SK-N-SH treated with all-trans-retinoic acid at 6 μM for 48 hours (cell line): Measurements from ENCODE around the gene CRIP3.

Experiments used
- GLIS3 ChIP-seq: fragments of 250-450 bp; sonication (Bioruptor Pico); IDR thresholded peaks from 2 replicates; pipeline ENCODE4 v1.5.0; 2020; ENCODE audit warnings: mild to moderate bottlenecking, moderate library complexity
- TF ChIP-seq, protein P1 (sequence below): fragments of 250-450 bp; sonication (Bioruptor Pico); IDR thresholded peaks from 2 replicates; pipeline ENCODE4 v1.5.1; 2020; ENCODE audit warnings: low read depth, mild to moderate bottlenecking, moderate library complexity

DNA sequence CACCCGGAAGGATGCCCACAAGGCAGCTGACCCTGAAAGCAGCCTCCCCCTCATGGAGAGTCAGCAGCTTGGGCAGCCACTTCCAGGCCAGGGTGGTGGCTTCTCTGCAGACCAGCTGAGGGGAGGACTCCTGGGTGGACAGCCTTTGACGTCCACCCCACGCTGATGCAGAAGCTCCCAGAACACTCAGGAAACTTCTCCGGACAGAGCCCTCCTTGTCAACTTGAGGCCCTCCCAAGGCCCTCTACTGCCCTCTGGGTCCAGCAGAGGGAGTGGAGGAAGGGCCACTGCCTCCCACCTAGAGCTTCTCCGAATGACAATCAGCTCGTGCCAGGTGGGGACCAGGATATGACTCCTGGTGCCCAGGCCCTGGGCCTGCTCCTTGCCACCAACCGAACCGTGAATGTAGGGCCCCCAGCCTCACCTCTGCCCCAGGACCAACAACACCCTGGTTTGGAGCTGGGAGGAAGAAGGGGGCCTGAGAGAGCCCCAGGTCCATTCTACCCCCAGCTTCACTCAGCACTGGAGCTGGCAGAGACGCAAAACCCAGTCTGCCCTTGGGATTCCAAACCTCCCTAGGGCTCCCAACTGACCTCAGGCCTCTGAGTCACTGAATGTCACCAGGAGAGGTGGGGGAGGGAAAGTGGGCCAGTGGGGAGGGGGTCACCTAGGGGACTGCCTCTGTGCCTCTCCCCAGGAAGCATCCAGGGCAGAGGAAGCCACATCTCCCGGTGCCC is 21.5 kb downstream of the CRIP3 start:
- no peak for TF ChIP-seq GLIS3
- TF ChIP-seq, protein P1, sequence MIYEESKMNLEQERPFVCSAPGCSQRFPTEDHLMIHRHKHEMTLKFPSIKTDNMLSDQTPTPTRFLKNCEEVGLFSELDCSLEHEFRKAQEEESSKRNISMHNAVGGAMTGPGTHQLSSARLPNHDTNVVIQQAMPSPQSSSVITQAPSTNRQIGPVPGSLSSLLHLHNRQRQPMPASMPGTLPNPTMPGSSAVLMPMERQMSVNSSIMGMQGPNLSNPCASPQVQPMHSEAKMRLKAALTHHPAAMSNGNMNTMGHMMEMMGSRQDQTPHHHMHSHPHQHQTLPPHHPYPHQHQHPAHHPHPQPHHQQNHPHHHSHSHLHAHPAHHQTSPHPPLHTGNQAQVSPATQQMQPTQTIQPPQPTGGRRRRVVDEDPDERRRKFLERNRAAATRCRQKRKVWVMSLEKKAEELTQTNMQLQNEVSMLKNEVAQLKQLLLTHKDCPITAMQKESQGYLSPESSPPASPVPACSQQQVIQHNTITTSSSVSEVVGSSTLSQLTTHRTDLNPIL (CRISPR knock-in tag) = no peak
